K562 (cell line): ENCODE data around the gene CCNL2. TPM values are rescaled to one million over a fixed set of nuclear protein-coding genes. Genes with fewer than 3 reads are reported as not detected.

Source experiments
- CREB1 ChIP-seq, 2 experiments: sonication (generic) in 1 of 2; formaldehyde crosslinking in 1 of 2; IDR thresholded peaks; 2 replicates each; pipeline versions ENCODE4 v1.6.1 to v1.8.0; 2012 to 2022; ENCODE audit warnings: inconsistent platforms in 1 of 2, mild to moderate bottlenecking in 1 of 2, missing genetic modification reagents in 1 of 2, moderate library complexity in 1 of 2
- EGR1 ChIP-seq: fragments of 450-650 bp; conservative IDR thresholded peaks from 2 replicates; pipeline ENCODE4 v1.6.1; 2017; ENCODE audit warnings: mild to moderate bottlenecking
- FOXP1 ChIP-seq: sonication (generic); formaldehyde crosslinking; IDR thresholded peaks from 2 replicates; pipeline ENCODE4 v1.8.0; 2022; ENCODE audit warnings: mild to moderate bottlenecking, missing genetic modification reagents
- GATAD2B ChIP-seq: fragments of 450-650 bp; IDR thresholded peaks from 2 replicates; pipeline ENCODE4 v1.6.1; 2017; ENCODE audit warnings: mild to moderate bottlenecking, borderline replicate concordance
- HDAC8 ChIP-seq: fragments of 450-650 bp; IDR thresholded peaks from 2 replicates; pipeline ENCODE4 v1.6.1; 2016; ENCODE audit warnings: mild to moderate bottlenecking, missing genetic modification characterization, moderate library complexity, missing compliant biosample characterization
- KAT2B ChIP-seq: IDR thresholded peaks from one replicate; pipeline ENCODE4 v1.6.1; 2012; ENCODE audit warnings: low read depth, mild to moderate bottlenecking, control low read depth, inconsistent platforms, low read length, moderate library complexity
- KLF1 ChIP-seq: fragments of 450-650 bp; IDR thresholded peaks from 2 replicates; pipeline ENCODE4 v1.6.1; 2016; ENCODE audit warnings: missing genetic modification characterization, missing compliant biosample characterization
- MYC ChIP-seq, 2 experiments: fragments of 250-450 bp in 1 of 2; sonication (Bioruptor Pico) in 1 of 2; IDR thresholded peaks; 2 replicates each; pipeline versions ENCODE4 v1.5.1 to v1.6.1; 2012 to 2021; ENCODE audit warnings: low read depth in 2 of 2, borderline replicate concordance in 1 of 2, improper control_type of control experiment in 1 of 2, low read length in 1 of 2, mild to moderate bottlenecking in 1 of 2, moderate library complexity in 1 of 2
- NCOA1 ChIP-seq: fragments of 450-650 bp; IDR thresholded peaks from 2 replicates; pipeline ENCODE4 v1.6.1; 2016; ENCODE audit warnings: low read depth
- PTTG1 ChIP-seq: fragments of 450-650 bp; IDR thresholded peaks from 2 replicates; pipeline ENCODE4 v1.6.1; 2016; ENCODE audit warnings: low read depth, mild to moderate bottlenecking, missing genetic modification characterization, missing compliant biosample characterization
- RB1 ChIP-seq: fragments of 450-650 bp; IDR thresholded peaks from 2 replicates; pipeline ENCODE4 v1.6.1; 2017; ENCODE audit warnings: low read depth, mild to moderate bottlenecking
- RBFOX2 ChIP-seq: fragments of 200-400 bp; formaldehyde crosslinking; IDR thresholded peaks from 2 replicates; pipeline ENCODE4 v1.6.1; 2017; ENCODE audit warnings: low read depth, mild to moderate bottlenecking, low read length, moderate library complexity
- SRSF9 ChIP-seq: fragments of 200-400 bp; formaldehyde crosslinking; IDR thresholded peaks from 2 replicates; pipeline ENCODE4 v1.6.1; 2017; ENCODE audit warnings: low read depth, low read length, borderline replicate concordance
- ZBTB8A ChIP-seq: fragments of 450-650 bp; IDR thresholded peaks from 2 replicates; pipeline ENCODE4 v1.6.1; 2018; ENCODE audit warnings: mild to moderate bottlenecking, moderate library complexity; ENCODE audit not compliant: partially characterized antibody
- ZNF586 ChIP-seq: fragments of 450-650 bp; formaldehyde crosslinking; conservative IDR thresholded peaks from 2 replicates; pipeline ENCODE4 v1.4.0; 2020; ENCODE audit warnings: mild to moderate bottlenecking, moderate library complexity
- polyA plus RNA-seq, 8 experiments: library from polyadenylated mRNA; depleted of rRNA in 4 of 8; stranded (reverse) in 5 of 8; unstranded in 3 of 8; fragments of >200 nt; fragmentation: Nextera tagmentation in 2 of 8; fragmentation: Illumina TruSeq in 1 of 8; extraction: Ambion mirVana in 2 of 8; extraction: Trizol in 1 of 8; gene quantifications; 2 replicates each; pipeline versions ENCODE4 v1.2.1 to v1.2.3, GENCODE V29; 2011 to 2014; ENCODE audit warnings: inconsistent platforms in 1 of 8, missing spikeins in 1 of 8
- total RNA-seq, 7 experiments: library from RNA; depleted of rRNA in 6 of 7; stranded (reverse); fragments of >200 nt in 6 of 7; fragmentation: Illumina TruSeq in 2 of 7; extraction: Trizol in 2 of 7; gene quantifications; 2 replicates each; pipeline versions ENCODE4 v1.2.1 to v1.2.3, GENCODE V29; 2011 to 2021; ENCODE audit warnings: low replicate concordance in 1 of 7
- TF ChIP-seq, protein P1 (sequence below): fragments of 450-650 bp; IDR thresholded peaks from 2 replicates; pipeline ENCODE4 v1.6.1; 2016; ENCODE audit warnings: borderline replicate concordance
- TF ChIP-seq, protein P2 (sequence below): sonication (generic); formaldehyde crosslinking; IDR thresholded peaks from 2 replicates; pipeline ENCODE4 v1.8.1; 2023; ENCODE audit warnings: mild to moderate bottlenecking, missing genetic modification reagents
- TF ChIP-seq, protein P3 (sequence below), 2 experiments: fragments of 450-650 bp; IDR thresholded peaks; 2 replicates each; pipeline ENCODE4 v1.6.1; 2016

Gene CCNL2
- total and polyA plus RNA-seq, 9 of the 15 experiments (the other 6 are each of a cell fraction or from before 2014, with no cell fraction given) = 2.8 to 287 (median 94.5) TPM

DNA sequence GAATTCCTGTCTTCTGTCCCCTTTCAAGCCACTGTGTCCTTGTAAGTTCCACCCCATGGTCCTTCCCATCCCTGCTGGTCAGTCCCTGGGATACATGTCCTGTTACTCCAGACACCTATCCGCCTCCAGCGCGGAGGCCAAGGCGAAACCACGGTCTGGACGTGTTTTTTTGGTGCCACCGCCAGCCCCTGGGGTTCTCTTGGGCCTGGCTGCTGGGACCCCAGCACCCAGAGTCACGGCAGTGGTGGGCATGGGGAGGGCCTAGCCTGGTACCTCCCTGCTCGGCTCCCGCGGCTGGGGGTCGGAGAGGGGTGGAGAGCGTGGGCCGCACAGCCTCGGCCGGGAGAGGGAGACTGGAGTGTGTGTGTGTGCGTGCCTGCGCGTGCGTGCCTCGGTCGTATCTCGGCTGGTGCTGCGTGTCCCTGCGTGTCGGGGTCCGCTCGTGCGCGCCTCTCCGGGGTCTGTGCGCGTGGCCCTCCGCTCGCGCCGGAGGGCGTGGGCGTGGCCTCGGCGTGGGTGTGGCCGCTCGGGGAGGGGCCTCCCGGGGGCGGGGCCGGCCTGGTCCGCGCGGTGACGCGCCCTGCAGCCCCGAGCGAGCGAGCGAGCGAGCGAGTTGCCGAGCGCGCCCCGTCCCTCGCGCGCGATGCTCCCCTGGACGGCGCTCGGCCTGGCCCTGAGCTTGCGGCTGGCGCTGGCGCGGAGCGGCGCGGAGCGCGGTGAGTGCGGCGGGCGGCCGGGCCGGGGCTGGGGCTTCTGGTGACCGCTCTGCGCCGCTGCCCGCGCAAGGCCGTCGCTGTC, 36.2 kb upstream of the CCNL2 start, which contains the start of gene VWA1 (continued):
- TF ChIP-seq RB1 (peak; percentile 83; the same call in 1 of the 2 replicates), ZNF586 (CRISPR knock-in tag) (no peak), KAT2B (no peak), GATAD2B (peak; percentile 79; the same call in 1 of the 2 replicates), FOXP1 (peak; percentile 32; the same call in 1 of the 2 replicates), HDAC8 (tag) (0 out of 2 replicates have a peak, but pooled peaks have one; percentile 52), KLF1 (tag) (peak; percentile 78; the same call in 1 of the 2 replicates), SRSF9 (no peak), RBFOX2 (peak; percentile 56), NCOA1 (no peak; the same call in 1 of the 2 replicates), MYC (IDR thresholded peaks at IDR 0.05; ENCODE audit: low read depth, low read length) (peak; percentile 68), MYC (CRISPR knock-in tag; IDR thresholded peaks at IDR 0.05; ENCODE audit: borderline replicate concordance, low read depth) (no peak), ZBTB8A (no peak), CREB1 (IDR thresholded peaks at IDR 0.05) (peak; percentile 30; the same call in 1 of the 2 replicates), CREB1 (CRISPR knock-in tag; IDR thresholded peaks at IDR 0.05) (0 out of 2 replicates have a peak, but pooled peaks have one; percentile 16), EGR1 (peak; percentile 76), PTTG1 (tag) (no peak)
- TF ChIP-seq, protein P1, sequence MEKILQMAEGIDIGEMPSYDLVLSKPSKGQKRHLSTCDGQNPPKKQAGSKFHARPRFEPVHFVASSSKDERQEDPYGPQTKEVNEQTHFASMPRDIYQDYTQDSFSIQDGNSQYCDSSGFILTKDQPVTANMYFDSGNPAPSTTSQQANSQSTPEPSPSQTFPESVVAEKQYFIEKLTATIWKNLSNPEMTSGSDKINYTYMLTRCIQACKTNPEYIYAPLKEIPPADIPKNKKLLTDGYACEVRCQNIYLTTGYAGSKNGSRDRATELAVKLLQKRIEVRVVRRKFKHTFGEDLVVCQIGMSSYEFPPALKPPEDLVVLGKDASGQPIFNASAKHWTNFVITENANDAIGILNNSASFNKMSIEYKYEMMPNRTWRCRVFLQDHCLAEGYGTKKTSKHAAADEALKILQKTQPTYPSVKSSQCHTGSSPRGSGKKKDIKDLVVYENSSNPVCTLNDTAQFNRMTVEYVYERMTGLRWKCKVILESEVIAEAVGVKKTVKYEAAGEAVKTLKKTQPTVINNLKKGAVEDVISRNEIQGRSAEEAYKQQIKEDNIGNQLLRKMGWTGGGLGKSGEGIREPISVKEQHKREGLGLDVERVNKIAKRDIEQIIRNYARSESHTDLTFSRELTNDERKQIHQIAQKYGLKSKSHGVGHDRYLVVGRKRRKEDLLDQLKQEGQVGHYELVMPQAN = peak; percentile 48; the same call in 1 of the 2 replicates
- TF ChIP-seq, protein P2, sequence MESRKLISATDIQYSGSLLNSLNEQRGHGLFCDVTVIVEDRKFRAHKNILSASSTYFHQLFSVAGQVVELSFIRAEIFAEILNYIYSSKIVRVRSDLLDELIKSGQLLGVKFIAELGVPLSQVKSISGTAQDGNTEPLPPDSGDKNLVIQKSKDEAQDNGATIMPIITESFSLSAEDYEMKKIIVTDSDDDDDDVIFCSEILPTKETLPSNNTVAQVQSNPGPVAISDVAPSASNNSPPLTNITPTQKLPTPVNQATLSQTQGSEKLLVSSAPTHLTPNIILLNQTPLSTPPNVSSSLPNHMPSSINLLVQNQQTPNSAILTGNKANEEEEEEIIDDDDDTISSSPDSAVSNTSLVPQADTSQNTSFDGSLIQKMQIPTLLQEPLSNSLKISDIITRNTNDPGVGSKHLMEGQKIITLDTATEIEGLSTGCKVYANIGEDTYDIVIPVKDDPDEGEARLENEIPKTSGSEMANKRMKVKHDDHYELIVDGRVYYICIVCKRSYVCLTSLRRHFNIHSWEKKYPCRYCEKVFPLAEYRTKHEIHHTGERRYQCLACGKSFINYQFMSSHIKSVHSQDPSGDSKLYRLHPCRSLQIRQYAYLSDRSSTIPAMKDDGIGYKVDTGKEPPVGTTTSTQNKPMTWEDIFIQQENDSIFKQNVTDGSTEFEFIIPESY = peak; percentile 94
- TF ChIP-seq, protein P3, sequence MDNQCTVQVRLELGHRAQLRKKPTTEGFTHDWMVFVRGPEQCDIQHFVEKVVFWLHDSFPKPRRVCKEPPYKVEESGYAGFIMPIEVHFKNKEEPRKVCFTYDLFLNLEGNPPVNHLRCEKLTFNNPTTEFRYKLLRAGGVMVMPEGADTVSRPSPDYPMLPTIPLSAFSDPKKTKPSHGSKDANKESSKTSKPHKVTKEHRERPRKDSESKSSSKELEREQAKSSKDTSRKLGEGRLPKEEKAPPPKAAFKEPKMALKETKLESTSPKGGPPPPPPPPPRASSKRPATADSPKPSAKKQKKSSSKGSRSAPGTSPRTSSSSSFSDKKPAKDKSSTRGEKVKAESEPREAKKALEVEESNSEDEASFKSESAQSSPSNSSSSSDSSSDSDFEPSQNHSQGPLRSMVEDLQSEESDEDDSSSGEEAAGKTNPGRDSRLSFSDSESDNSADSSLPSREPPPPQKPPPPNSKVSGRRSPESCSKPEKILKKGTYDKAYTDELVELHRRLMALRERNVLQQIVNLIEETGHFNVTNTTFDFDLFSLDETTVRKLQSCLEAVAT (IDR thresholded peaks at IDR 0.05) = peak in 1 of 2 experiments; percentile 83; a peak in 1 of 4 replicates
